Endothelial cell (in vitro differentiated cells): ENCODE measurements around the gene SORT1. TPM values are rescaled to one million over a fixed set of nuclear protein-coding genes. Genes with fewer than 3 reads are reported as not detected.

ENCODE experiments used
- DNase-seq: peaks from one replicate; pipeline ENCODE4 v3.0.0; 2021; ENCODE audit warnings: low spot score
- H3K27ac Mint-ChIP-seq: one replicate; pipeline ENCODE4 v1.8.0; 2021; ENCODE audit warnings: mixed read lengths, inconsistent platforms; ENCODE audit not compliant: unreplicated experiment
- H3K27me3 Mint-ChIP-seq: one replicate; pipeline ENCODE4 v1.8.0; 2021; ENCODE audit warnings: mild to moderate bottlenecking, moderate library complexity, mixed read lengths, inconsistent platforms; ENCODE audit not compliant: unreplicated experiment
- H3K36me3 Mint-ChIP-seq: one replicate; pipeline ENCODE4 v1.8.0; 2021; ENCODE audit warnings: mild to moderate bottlenecking, low read depth, mixed read lengths, inconsistent platforms; ENCODE audit not compliant: unreplicated experiment
- H3K4me1 Mint-ChIP-seq: one replicate; pipeline ENCODE4 v1.8.0; 2021; ENCODE audit warnings: mild to moderate bottlenecking, mixed read lengths, inconsistent platforms; ENCODE audit not compliant: unreplicated experiment
- H3K4me3 Mint-ChIP-seq: one replicate; pipeline ENCODE4 v1.8.0; 2021; ENCODE audit warnings: mild to moderate bottlenecking, mixed read lengths, inconsistent platforms; ENCODE audit not compliant: unreplicated experiment
- H3K9me3 Mint-ChIP-seq: one replicate; pipeline ENCODE4 v1.8.0; 2021; ENCODE audit warnings: mixed read lengths, inconsistent platforms; ENCODE audit not compliant: unreplicated experiment
- total RNA-seq: library from RNA; stranded (reverse); fragmentation: NEBNext Ultra II Directional; extraction: Animal tissue kit (Norgen Biotek cat#: 25700); gene quantifications from one replicate; pipeline ENCODE4 v1.2.1, GENCODE V29; 2021; ENCODE audit not compliant: unreplicated experiment
- TF ChIP-seq, protein P1 (sequence below): fragments of 200-600 bp; sonication (generic); IDR thresholded peaks from one replicate; pipeline ENCODE4 v1.5.0; 2021; ENCODE audit warnings: antibody characterized with exemption; ENCODE audit not compliant: unreplicated experiment

SORT1 gene
- total RNA-seq, 1 donor from 2014 or later: 49.0 TPM

- Mint-ChIP-seq H3K4me1 (peaks cover 2% of the 10 kb centered on the region), H3K27ac (no peak overlapping the region), H3K27me3 (peaks cover 7% of the 10 kb centered on the region), H3K4me3 (no peak overlapping the region), H3K9me3 (no peaks in the 10 kb centered on the region), H3K36me3 (no peaks in the 10 kb centered on the region)
- TF ChIP-seq, protein P1, sequence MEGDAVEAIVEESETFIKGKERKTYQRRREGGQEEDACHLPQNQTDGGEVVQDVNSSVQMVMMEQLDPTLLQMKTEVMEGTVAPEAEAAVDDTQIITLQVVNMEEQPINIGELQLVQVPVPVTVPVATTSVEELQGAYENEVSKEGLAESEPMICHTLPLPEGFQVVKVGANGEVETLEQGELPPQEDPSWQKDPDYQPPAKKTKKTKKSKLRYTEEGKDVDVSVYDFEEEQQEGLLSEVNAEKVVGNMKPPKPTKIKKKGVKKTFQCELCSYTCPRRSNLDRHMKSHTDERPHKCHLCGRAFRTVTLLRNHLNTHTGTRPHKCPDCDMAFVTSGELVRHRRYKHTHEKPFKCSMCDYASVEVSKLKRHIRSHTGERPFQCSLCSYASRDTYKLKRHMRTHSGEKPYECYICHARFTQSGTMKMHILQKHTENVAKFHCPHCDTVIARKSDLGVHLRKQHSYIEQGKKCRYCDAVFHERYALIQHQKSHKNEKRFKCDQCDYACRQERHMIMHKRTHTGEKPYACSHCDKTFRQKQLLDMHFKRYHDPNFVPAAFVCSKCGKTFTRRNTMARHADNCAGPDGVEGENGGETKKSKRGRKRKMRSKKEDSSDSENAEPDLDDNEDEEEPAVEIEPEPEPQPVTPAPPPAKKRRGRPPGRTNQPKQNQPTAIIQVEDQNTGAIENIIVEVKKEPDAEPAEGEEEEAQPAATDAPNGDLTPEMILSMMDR: no peak
- DNase-seq: no peak
Measured at GRCh38 chr1:109295712-109296415, 101.9 kb downstream of the SORT1 start.

- DNase-seq: no peak
- Mint-ChIP-seq H3K4me3 (no peak overlapping the region), H3K36me3 (no peaks in the 10 kb centered on the region), H3K4me1 (peaks cover 2% of the 10 kb centered on the region), H3K27me3 (peaks cover 7% of the 10 kb centered on the region), H3K27ac (no peak overlapping the region), H3K9me3 (no peaks in the 10 kb centered on the region)
- TF ChIP-seq, protein P1: no peak
Measured at GRCh38 chr1:109294481-109294880, 103.2 kb downstream of the SORT1 start.

DNA sequence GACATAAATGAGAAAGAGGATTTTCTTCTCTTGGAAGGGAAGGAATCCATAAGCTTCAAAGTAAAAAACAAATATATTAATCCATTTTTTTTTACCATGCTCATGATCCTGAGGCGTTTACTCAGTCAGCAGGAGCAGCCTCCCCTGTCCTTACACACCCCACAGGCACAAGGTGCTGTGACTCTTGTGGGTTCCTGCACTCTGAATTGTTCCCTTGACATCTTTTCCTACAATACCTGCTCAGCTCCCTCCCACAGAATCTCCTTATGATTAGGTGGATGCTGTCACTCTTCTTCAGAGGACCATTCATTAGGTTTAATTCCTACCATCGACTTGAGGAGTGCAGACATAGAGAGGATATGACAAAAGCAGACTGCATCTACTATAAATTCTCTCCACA is 104.7 kb downstream of the SORT1 start:
- TF ChIP-seq, protein P1: no peak
- Mint-ChIP-seq H3K9me3 (no peaks in the 10 kb centered on the region), H3K36me3 (no peaks in the 10 kb centered on the region), H3K4me1 (no peaks in the 10 kb centered on the region), H3K27ac (no peak overlapping the region), H3K4me3 (no peak overlapping the region), H3K27me3 (peaks cover 7% of the 10 kb centered on the region)
- no peak for DNase-seq

- peaks cover 7% of the 10 kb centered on the region for H3K27me3 Mint-ChIP-seq
- no peak for DNase-seq
- H3K36me3 Mint-ChIP-seq: no peaks in the 10 kb centered on the region
- no peaks in the 10 kb centered on the region for H3K4me1 Mint-ChIP-seq
- no peaks in the 10 kb centered on the region for H3K9me3 Mint-ChIP-seq
- no peak overlapping the region for H3K27ac Mint-ChIP-seq
- no peak overlapping the region for H3K4me3 Mint-ChIP-seq
- TF ChIP-seq, protein P1: no peak
Measured at GRCh38 chr1:109292364-109292763, 105.4 kb downstream of the SORT1 start.

- Mint-ChIP-seq H3K36me3 (no peaks in the 10 kb centered on the region), H3K9me3 (no peaks in the 10 kb centered on the region), H3K4me3 (no peak overlapping the region), H3K27me3 (peaks cover 7% of the 10 kb centered on the region), H3K4me1 (no peaks in the 10 kb centered on the region), H3K27ac (no peak overlapping the region)
- TF ChIP-seq, protein P1: no peak
- DNase-seq: no peak
Measured at GRCh38 chr1:109290998-109291397, 106.7 kb downstream of the SORT1 start.
